ENCODE measurements around the gene JPH3. TPM values are rescaled to one million over a fixed set of nuclear protein-coding genes. Genes with fewer than 3 reads are reported as not detected.

The JPH3 gene
- total RNA-seq, 2 donors from 2014 or later = 37.0 to 39.1 TPM

DNA sequence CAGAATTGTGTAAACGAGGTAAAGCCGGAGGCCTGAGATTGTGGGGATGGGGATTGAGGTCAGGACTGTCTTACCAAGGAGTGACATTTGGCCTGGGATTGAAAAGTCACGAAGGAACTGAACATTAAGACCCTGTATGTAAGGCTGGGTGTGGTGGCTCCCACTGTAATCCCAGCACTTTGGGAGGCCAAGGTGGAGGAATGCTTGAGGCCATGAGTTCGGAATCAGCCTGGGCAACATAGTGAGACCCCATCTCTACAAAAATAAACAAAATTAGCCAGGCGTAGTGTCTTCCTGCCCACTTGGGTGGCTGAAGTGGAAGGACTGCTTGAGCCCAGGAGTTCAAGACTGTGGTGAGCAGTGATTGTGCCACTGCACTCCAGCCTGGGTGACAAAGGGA is 75.5 kb downstream of the JPH3 start:
- Histone ChIP-seq H3K36me3 (ENCODE audit: control insufficient read depth, insufficient read depth, low read length) (no peaks in the 10 kb centered on the region), H3K4me3 (ENCODE audit: low read length) (no peak overlapping the region), H3K9ac (ENCODE audit: extremely low read depth, low read length, poor library complexity, severe bottlenecking) (no peak overlapping the region), H3K9me3 (ENCODE audit: control insufficient read depth, low read length) (no peaks in the 10 kb centered on the region), H3K27me3 (ENCODE audit: control insufficient read depth, insufficient read depth, low read length, poor library complexity, severe bottlenecking) (no peaks in the 10 kb centered on the region), H3K4me1 (ENCODE audit: control insufficient read depth, insufficient read depth, low read length) (no peaks in the 10 kb centered on the region), H3K27ac (ENCODE audit: low read depth, low read length) (no peak overlapping the region)
- 96 to 97% methylated on average over 4 to 5 of the region's 5 CpGs for WGBS, 2 experiments (ENCODE audit: insufficient coverage in 1 of 2, insufficient read length in 1 of 2)
- DNase-seq = no peak
- no peaks in the 10 kb centered on the region for H3K36me3 Mint-ChIP-seq (ENCODE audit: low read depth)
- H3K4me1 Mint-ChIP-seq = no peaks in the 10 kb centered on the region
- H3K4me3 Mint-ChIP-seq = no peak overlapping the region
- no peaks in the 10 kb centered on the region for H3K27me3 Mint-ChIP-seq (ENCODE audit: insufficient read depth)
- TF ChIP-seq, protein P1, sequence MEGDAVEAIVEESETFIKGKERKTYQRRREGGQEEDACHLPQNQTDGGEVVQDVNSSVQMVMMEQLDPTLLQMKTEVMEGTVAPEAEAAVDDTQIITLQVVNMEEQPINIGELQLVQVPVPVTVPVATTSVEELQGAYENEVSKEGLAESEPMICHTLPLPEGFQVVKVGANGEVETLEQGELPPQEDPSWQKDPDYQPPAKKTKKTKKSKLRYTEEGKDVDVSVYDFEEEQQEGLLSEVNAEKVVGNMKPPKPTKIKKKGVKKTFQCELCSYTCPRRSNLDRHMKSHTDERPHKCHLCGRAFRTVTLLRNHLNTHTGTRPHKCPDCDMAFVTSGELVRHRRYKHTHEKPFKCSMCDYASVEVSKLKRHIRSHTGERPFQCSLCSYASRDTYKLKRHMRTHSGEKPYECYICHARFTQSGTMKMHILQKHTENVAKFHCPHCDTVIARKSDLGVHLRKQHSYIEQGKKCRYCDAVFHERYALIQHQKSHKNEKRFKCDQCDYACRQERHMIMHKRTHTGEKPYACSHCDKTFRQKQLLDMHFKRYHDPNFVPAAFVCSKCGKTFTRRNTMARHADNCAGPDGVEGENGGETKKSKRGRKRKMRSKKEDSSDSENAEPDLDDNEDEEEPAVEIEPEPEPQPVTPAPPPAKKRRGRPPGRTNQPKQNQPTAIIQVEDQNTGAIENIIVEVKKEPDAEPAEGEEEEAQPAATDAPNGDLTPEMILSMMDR (conservative IDR thresholded peaks at IDR 0.05) = no peak
- H3K27ac Mint-ChIP-seq = no peak overlapping the region
- H3K9me3 Mint-ChIP-seq = no peaks in the 10 kb centered on the region

DNA sequence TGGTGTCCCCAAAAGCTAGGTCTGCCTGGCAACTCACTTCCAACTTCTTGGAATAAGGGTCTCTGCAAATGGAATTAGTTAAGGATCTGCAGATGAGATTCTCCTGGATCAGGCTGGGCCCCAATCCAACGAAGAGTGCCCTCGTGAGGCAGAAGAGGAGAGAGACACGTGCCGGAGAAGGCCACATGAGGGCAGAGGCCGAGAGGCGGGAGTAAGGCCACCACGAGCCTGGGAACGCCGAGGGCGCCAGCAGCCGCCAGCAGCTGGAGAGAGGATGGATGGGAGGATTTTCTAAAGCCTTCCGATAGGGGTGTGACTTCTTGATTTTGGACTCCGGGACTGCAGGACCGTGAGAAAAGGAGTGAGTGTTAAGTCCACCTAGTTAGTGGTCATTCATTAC is 76.3 kb downstream of the JPH3 start:
- TF ChIP-seq, protein P1 (conservative IDR thresholded peaks at IDR 0.05) = no peak
- Histone ChIP-seq H3K4me1 (ENCODE audit: control insufficient read depth, insufficient read depth, low read length) (no peaks in the 10 kb centered on the region), H3K27ac (ENCODE audit: low read depth, low read length) (no peak overlapping the region), H3K9me3 (ENCODE audit: control insufficient read depth, low read length) (no peaks in the 10 kb centered on the region), H3K27me3 (ENCODE audit: control insufficient read depth, insufficient read depth, low read length, poor library complexity, severe bottlenecking) (no peaks in the 10 kb centered on the region), H3K4me3 (ENCODE audit: low read length) (no peak overlapping the region), H3K9ac (ENCODE audit: extremely low read depth, low read length, poor library complexity, severe bottlenecking) (no peak overlapping the region), H3K36me3 (ENCODE audit: control insufficient read depth, insufficient read depth, low read length) (no peaks in the 10 kb centered on the region)
- Mint-ChIP-seq H3K27ac (no peak overlapping the region), H3K36me3 (ENCODE audit: low read depth) (no peaks in the 10 kb centered on the region), H3K9me3 (no peaks in the 10 kb centered on the region), H3K4me3 (no peak overlapping the region), H3K4me1 (no peaks in the 10 kb centered on the region), H3K27me3 (ENCODE audit: insufficient read depth) (no peaks in the 10 kb centered on the region)
- no peak for DNase-seq
- WGBS, 2 experiments (ENCODE audit: insufficient coverage in 1 of 2, insufficient read length in 1 of 2) = 78 to 80% methylated on average over 14 of the region's 14 CpGs

DNA sequence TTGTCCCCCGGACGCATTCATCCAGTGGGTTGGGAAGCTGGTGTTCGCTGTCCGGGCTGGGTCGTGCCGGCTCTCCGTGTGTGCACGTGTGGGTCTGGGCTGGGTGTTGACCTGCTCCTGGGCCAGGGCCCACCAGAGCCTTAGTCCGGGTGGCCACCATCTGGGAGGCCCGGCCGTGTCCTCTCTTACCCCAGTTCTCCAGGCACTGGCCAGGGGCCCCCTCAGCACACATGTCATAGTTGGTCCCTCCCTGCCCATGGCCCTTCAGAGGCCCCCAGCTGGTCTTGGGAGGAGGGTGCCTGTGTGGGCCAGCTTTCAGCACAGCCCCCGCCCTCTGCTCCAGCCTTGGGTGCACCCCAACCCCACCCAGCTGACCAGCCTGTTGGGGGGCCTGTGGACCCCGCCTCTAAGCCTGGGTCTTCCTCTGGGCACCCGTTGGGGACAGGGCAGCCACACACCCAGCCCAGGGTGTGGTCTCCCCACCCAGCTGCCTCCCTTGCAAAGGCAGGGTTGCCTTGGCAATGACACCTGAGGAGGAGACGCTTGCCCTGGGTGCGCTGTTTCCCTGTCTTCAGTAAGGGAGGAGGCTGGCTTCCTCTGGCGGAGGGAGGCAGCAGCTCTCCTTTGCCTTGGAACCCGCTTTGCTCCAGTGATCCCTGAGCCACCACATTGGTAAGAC is 77.4 kb downstream of the JPH3 start:
- no peak overlapping the region for H3K4me3 ChIP-seq (ENCODE audit: low read length)
- Mint-ChIP-seq H3K27ac (no peak overlapping the region), H3K4me3 (no peak overlapping the region), H3K9me3 (no peaks in the 10 kb centered on the region), H3K4me1 (no peaks in the 10 kb centered on the region), H3K27me3 (ENCODE audit: insufficient read depth) (no peaks in the 10 kb centered on the region), H3K36me3 (ENCODE audit: low read depth) (no peaks in the 10 kb centered on the region)
- no peak overlapping the region for H3K9ac ChIP-seq (ENCODE audit: extremely low read depth, low read length, poor library complexity, severe bottlenecking)
- no peaks in the 10 kb centered on the region for H3K36me3 ChIP-seq (ENCODE audit: control insufficient read depth, insufficient read depth, low read length)
- no peaks in the 10 kb centered on the region for H3K9me3 ChIP-seq (ENCODE audit: control insufficient read depth, low read length)
- WGBS, 2 experiments (ENCODE audit: insufficient coverage in 1 of 2, insufficient read length in 1 of 2) = 92 to 95% methylated on average over 7 to 18 of the region's 18 CpGs
- H3K27ac ChIP-seq (ENCODE audit: low read depth, low read length) = no peak overlapping the region
- H3K4me1 ChIP-seq (ENCODE audit: control insufficient read depth, insufficient read depth, low read length) = no peaks in the 10 kb centered on the region
- H3K27me3 ChIP-seq (ENCODE audit: control insufficient read depth, insufficient read depth, low read length, poor library complexity, severe bottlenecking) = no peaks in the 10 kb centered on the region
- TF ChIP-seq, protein P1 (conservative IDR thresholded peaks at IDR 0.05) = no peak
- DNase-seq = no peak

Measured in endodermal cell (in vitro differentiated cells).